DOHH2 (cell line): ENCODE results near the gene ILKAP.
A peak's percentile ranks its signal among the peaks of the same experiment; 100 is the strongest.

Experiments
- CTCF ChIP-seq: fragments of 200-600 bp; sonication (generic); IDR thresholded peaks from one replicate; pipeline ENCODE4 v1.5.1; 2014; ENCODE audit warnings: antibody characterized with exemption, mild to moderate bottlenecking, low read depth, low read length; ENCODE audit not compliant: poor library complexity, severe bottlenecking
- EZH2phosphoT487 ChIP-seq: fragments of 200-600 bp; sonication (generic); IDR thresholded peaks from 2 replicates; pipeline ENCODE4 v1.6.1; 2017; ENCODE audit warnings: borderline replicate concordance, mild to moderate bottlenecking, antibody characterized with exemption, low read length, moderate library complexity, mixed read lengths

- peak; percentile 92 for TF ChIP-seq CTCF
- no peak for TF ChIP-seq EZH2phosphoT487
Measured at GRCh38 chr2:238160206-238161129, 43.0 kb downstream of the ILKAP start.
